Activated T-cell treated with anti-CD3 and anti-CD28 coated beads, Interleukin-2, amount 50 U/mL, for 4 hours (primary cell): ENCODE data around the gene PYM1. TPM values are rescaled to one million over a fixed set of nuclear protein-coding genes. Genes with fewer than 3 reads are reported as not detected.
"Not testable (repeated sequence)": the region's sequence is repeated elsewhere in the genome, so short reads cannot be mapped to it uniquely, and the experiment has no call there.

ENCODE experiments used
- ATAC-seq, 2 donors: fragments of 200-7000 bp; cut with Tn5 transposase; one replicate each; pipeline ENCODE4 v1.10.0; 2021
- DNase-seq: peaks from one replicate; pipeline ENCODE4 v3.0.0-alpha.2; 2020
- H3K27me3 Mint-ChIP-seq: one replicate; pipeline ENCODE4 v1.8.0; 2021; ENCODE audit warnings: low read depth, mixed read lengths
- H3K36me3 Mint-ChIP-seq: one replicate; pipeline ENCODE4 v1.8.0; 2022; ENCODE audit warnings: mixed read lengths; ENCODE audit not compliant: insufficient read depth
- H3K4me1 Mint-ChIP-seq: one replicate; pipeline ENCODE4 v1.8.0; 2021; ENCODE audit warnings: low read depth, mixed read lengths
- H3K4me3 Mint-ChIP-seq: one replicate; pipeline ENCODE4 v1.8.0; 2021; ENCODE audit warnings: mild to moderate bottlenecking, moderate library complexity, mixed read lengths
- H3K9me3 Mint-ChIP-seq: one replicate; pipeline ENCODE4 v1.8.0; 2021; ENCODE audit warnings: mixed read lengths
- total RNA-seq, 3 donors: library from RNA; stranded (reverse); gene quantifications; one replicate each; pipeline ENCODE4 v1.2.1, GENCODE V29; 2021

Gene PYM1
- total RNA-seq, 3 donors from 2014 or later = 24.9 to 30.0 (median 28.4) TPM

DNA sequence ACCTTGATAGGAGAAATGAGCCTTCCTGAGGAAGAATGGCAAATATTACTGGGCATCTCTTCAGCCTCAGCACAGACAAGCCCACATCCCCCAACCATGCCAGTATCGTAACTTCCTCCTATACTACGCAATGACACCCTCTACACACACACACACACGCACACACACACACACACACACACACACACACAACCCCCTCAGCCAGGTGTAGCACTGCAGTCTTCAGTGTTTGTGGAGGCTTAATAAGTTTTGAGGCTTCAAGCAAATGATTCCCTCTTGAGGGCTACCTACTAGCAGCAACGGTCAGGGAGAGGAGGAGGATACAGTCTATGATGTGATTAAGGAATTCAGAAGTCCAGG is 4.8 kb upstream of the PYM1 start:
- Mint-ChIP-seq H3K27me3 (no peaks in the 10 kb centered on the region), H3K4me1 (peaks cover 79% of the 10 kb centered on the region), H3K36me3 (peaks cover 14% of the 10 kb centered on the region), H3K4me3 (peak overlapping the region; percentile 98), H3K9me3 (no peaks in the 10 kb centered on the region)
- ATAC-seq (no peak), DNase-seq (peak; percentile 42)

DNA sequence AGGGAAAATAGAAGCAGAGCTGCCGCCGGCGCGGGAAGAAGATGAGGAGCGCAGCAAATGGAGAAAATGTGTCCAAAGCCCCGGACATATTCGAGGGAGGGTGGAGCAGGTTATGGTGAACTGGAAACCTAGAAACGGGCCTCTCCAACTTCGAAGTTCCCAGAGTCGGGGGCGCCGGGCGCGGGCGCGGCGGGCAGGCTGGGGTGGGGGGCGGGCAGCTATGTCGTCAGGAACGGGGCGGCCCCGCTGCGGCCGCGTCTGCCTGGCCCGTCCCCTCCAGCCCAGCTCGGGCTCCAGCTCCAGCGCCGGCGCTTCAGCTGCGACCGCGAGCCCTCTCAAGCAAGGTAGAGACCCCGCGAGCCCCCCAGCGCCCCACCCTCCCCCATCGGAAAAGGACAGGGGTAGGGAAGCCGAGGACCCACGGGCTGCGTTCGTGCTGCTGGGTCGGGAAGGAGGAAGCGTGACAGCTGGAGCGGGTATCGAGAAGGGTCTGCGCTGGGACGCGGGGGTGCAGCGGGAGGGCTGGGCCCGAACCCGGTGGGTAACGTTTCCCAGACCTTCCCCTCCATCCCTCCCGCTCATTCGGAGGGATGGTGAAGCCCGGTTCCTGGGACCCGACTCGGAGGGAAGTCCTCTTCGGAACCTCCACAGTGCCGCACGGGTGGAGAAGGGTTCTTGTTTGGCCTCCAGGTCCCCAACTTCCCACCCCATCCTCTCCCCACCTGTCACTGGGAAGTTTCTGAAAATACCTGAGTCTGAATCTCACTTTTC is 4.3 kb upstream of the PYM1 start:
- Mint-ChIP-seq H3K4me1 (peaks cover 73% of the 10 kb centered on the region), H3K4me3 (peak overlapping the region; percentile 98), H3K27me3 (no peaks in the 10 kb centered on the region), H3K36me3 (peaks cover 8% of the 10 kb centered on the region), H3K9me3 (no peaks in the 10 kb centered on the region)
- ATAC-seq (no peak), DNase-seq (no peak)

DNA sequence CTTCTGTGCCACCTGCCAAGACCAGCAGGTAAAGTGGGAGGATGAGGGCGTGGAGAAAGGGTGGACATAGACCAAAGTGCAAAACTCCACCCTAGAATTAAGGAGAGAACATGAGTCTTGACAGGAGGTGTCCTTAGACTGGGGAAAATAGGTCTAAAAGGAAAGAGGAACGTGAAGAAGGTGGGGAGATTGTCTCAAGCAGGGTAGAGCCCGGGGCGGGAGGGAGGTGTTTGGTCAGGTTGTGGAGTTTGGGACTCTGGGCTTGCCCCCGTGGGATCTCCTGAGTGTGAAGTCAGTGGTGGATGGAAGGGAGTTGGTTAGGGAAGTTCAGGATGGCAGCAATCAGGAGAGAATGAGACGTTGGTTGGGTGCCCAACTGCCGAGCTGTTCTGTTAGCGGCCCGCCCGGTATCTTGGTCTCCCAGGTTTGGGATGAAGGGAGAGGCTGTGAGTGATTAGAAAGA is 3.7 kb upstream of the PYM1 start:
- ATAC-seq (no peak), DNase-seq (no peak)
- no peaks in the 10 kb centered on the region for H3K27me3 Mint-ChIP-seq
- H3K9me3 Mint-ChIP-seq = no peaks in the 10 kb centered on the region
- H3K4me1 Mint-ChIP-seq = peaks cover 68% of the 10 kb centered on the region
- peak overlapping the region; percentile 98 for H3K4me3 Mint-ChIP-seq
- peaks cover 8% of the 10 kb centered on the region for H3K36me3 Mint-ChIP-seq

DNA sequence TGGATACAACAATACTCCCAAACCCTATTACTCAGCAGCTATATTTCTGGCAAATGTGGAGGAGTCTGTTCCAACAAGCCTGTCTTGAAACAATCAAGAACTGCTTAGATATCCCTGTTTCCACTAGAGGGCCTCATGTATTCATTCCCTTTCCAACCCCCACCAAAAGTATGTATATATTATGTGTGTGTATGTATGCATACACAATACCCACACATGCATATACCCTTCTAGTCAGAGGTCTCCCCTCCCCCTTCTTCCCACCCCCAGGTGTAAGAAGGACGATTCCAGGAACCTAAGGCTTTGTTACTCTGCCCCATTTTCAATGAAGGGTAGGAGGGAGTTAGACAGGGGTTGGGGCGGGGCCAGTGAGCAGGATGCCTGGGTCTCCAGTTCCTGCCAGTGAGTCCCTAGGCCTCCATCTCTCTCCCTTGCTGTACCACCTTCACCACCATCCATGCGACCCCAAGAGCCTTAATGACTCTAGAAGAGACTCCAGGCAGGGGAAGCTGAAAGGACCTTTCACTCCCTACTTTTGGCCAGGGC is 3.1 kb upstream of the PYM1 start, which contains the start of gene DGKA:
Gene DGKA, plus strand, starts transcription at position 392 of the 546 bp plus-strand sequence. CDS start 5,342 bp downstream, outside the sequence.
- Mint-ChIP-seq H3K27me3 (no peaks in the 10 kb centered on the region), H3K9me3 (no peaks in the 10 kb centered on the region), H3K36me3 (peaks cover 4% of the 10 kb centered on the region), H3K4me3 (peak within 1 kb of the TSS; percentile 98), H3K4me1 (peaks cover 66% of the 10 kb centered on the region)
- ATAC-seq = peak; percentile 31 to 34
- peak; percentile 65 for DNase-seq

DNA sequence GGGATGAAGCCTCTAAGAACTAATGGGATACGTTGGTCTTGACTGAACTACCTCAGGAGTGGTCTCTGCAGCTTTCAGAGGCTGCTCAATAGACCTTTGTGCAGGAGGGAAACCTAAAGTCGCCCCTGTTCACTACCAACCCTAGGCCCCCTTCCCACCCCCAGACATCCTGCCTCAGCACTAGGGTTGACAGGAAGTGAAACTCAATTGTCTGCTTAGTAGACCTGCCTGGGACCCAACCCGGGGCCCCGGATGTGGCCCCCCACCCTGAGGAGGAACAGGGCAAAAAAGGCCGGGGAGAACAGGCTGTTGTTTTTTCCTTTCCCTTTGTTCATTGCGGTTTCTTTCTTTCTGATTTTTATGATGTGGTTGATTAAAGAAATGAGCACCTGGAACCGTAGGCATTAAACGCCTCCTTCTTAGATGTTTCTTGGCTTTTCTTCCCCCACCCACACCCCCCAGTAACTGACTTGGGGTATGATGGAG is 1.7 kb upstream of the PYM1 start:
- ATAC-seq (peak; percentile 46 to 51), DNase-seq (peak; percentile 79)
- Mint-ChIP-seq H3K36me3 (peaks cover 9% of the 10 kb centered on the region), H3K4me1 (peaks cover 63% of the 10 kb centered on the region), H3K9me3 (no peaks in the 10 kb centered on the region), H3K27me3 (no peaks in the 10 kb centered on the region), H3K4me3 (peak overlapping the region; percentile 98)

DNA sequence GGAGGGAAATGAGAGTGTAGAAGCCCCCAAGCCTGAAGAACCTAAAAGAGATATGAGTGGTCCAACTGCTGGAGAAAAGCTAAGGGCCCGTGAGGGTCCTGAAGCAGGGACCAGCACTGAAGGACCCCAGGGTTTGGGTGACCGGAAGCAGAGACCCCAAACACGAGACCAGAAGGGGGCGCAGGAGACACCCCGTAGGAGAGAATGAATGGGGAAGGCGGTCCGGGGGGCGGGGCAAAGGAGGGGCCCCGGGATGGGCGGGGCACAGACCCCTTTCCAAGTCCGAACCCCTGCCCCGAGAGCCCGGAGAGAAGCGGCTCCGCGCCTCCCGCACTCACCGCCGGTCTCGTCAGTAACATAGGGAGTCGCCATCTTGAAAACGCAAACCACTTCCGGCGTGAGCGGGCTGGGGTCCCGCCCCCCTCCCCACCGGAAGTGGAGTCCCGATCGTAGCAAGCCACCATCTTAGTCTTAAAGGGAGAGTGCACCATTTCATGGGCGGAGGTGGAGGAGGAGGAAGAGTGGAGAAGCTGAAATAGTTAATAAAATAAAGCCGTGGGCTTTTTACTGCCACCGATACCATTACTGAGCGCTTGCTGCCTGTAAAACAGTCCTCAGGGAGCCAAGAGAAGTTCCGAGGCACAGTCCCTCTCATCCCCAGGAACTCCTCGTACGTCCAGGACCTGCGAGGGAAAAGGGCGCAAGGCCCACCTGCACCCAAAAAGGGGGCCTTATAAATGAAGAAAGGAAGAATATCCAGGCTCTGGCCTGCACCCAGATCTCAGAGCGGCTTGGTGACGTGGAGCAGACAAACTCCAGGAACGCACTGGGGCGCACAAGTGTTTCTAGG is 731 bp downstream of the PYM1 start:
- Mint-ChIP-seq H3K27me3 (no peaks in the 10 kb centered on the region), H3K4me1 (peaks cover 57% of the 10 kb centered on the region), H3K4me3 (peak overlapping the region; percentile 98), H3K36me3 (peaks cover 14% of the 10 kb centered on the region), H3K9me3 (no peaks in the 10 kb centered on the region)
- DNase-seq (peak; percentile 82), ATAC-seq (peak; percentile 54 to 59)

DNA sequence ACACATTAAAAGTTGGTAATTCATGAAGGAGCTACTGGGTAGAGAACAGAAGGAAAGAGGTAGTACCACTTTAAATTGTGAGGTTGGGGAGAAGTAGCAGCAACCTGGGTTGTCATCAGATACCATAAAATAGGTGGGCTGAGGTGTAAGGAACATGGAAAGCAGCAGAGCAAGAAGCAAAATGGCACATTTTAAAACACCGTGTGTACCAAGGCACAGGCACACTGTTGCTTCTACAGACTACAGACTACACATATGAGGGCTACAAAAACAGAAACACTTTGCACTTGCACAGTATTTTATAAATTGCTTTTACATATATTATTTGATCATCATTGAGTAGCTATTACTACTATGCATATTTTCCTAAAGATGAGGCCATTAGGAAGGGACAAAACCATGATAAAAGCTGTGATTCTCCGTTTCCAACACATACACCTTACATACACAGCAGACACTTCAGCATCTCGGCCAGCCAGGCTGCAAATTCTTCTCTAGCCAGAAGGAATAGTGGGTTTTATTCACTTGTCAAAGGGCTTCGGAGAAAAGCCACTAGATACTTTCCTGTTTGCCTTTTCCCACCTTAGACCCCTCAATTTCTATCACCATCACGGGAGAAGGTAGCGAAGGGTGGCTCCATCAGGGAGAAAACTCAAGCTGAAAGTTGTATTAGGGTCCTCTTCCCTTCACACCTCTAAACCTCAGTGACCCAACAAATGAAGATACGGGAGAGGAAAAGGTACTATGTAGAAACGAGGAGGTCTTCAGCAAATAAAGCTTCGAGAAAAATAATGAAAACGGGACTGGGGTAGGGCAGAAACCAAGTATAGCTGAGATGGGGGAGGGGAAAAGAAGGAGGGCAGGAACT is 1.6 kb downstream of the PYM1 start:
- H3K9me3 Mint-ChIP-seq = no peaks in the 10 kb centered on the region
- peaks cover 12% of the 10 kb centered on the region for H3K36me3 Mint-ChIP-seq
- no peaks in the 10 kb centered on the region for H3K27me3 Mint-ChIP-seq
- ATAC-seq = no peak
- H3K4me1 Mint-ChIP-seq = peaks cover 62% of the 10 kb centered on the region
- H3K4me3 Mint-ChIP-seq = peak overlapping the region; percentile 98
- DNase-seq = no peak

DNA sequence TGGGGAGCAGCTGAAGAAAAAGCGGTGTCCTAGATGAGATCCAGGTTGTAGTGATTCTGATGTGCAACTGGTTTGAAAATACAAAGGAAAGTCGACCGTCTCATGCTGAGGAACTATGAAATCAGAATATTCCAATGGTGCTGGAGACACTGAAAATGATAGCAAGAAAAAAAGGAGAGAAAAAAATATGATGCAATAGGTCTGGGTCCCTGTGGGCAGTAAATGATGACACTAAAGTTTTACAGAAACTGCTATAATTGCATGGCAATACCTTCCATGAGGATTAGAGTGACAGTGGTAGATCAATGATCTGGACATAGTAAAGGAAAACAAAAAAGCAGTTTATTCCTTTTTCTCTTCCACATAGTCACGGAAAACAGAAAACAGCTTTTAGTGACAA is 2.3 kb downstream of the PYM1 start:
- peaks cover 59% of the 10 kb centered on the region for H3K4me1 Mint-ChIP-seq
- H3K4me3 Mint-ChIP-seq = peak overlapping the region; percentile 98
- H3K36me3 Mint-ChIP-seq = peaks cover 12% of the 10 kb centered on the region
- H3K9me3 Mint-ChIP-seq = no peaks in the 10 kb centered on the region
- ATAC-seq (no peak), DNase-seq (no peak)
- no peaks in the 10 kb centered on the region for H3K27me3 Mint-ChIP-seq

DNA sequence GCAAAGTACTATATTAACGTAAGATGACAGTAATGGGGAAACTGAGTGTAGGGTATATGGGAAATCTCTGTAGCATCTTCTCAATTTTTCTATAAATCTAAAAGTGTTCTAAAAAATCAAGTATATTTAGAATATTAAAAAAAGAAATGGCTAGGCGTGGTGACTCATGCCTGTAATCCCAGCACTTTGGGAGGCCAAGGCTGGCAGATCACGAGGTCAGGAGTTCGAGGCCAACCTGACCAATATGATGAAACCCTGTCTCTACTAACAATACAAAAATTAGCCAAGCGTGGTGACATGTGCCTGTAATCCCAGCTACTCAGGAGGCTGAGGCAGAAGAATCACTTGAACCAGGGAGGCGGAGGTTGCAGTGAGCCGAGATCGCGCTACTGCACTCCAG is 4.0 kb downstream of the PYM1 start:
- Mint-ChIP-seq H3K36me3 (peaks cover 12% of the 10 kb centered on the region), H3K4me1 (peaks cover 44% of the 10 kb centered on the region)
- H3K9me3 Mint-ChIP-seq, ATAC-seq, H3K4me3 Mint-ChIP-seq, DNase-seq, H3K27me3 Mint-ChIP-seq: not testable (repeated sequence)

DNA sequence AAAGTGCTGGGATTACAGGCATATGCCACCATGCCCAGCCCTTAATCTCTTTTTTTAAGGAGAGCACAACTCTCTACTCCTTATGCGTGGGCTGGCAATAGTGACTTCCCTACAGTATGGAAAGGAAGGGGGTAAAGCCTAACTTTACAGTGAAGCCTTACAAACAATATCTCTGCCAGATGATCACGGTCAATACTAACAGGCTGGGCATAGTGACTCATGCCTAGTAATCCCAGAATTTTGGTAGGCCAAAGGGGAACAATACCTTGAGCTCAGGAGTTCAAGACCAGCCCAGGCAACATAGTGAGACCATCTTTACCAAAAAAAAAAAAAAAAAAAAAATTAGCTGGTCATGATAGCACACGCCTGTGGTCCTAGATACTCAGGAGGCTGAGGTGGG is 5.6 kb downstream of the PYM1 start:
- Mint-ChIP-seq H3K4me3 (no peak overlapping the region), H3K4me1 (peaks cover 42% of the 10 kb centered on the region)
- no peak for DNase-seq

DNA sequence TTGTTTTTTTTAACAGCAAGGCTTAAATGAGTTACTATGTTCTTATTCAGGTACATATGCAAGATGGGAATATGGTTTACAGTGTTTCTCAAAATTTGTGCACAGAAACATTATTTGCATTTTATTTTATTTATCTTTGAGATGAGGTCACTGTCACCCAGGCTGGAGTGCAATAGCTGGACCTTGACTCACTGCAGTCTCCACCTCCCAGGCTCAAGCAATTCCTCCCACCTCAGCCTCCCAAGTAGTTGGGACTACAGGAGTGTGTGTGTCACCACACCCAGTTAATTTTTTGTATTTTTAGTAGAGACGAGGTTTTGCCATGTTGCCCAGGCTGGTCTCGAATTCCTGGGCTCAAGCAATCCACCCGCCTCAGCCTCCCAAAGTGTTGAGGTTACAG is 8.7 kb downstream of the PYM1 start:
- H3K27me3 Mint-ChIP-seq = not testable (repeated sequence)

More for the DNA sequence above, 5.6 kb downstream of the PYM1 start:
- Mint-ChIP-seq H3K9me3 (no peaks in the 10 kb centered on the region), H3K27me3 (no peaks in the 10 kb centered on the region), H3K36me3 (peaks cover 12% of the 10 kb centered on the region)
- ATAC-seq = no peak

DNA sequence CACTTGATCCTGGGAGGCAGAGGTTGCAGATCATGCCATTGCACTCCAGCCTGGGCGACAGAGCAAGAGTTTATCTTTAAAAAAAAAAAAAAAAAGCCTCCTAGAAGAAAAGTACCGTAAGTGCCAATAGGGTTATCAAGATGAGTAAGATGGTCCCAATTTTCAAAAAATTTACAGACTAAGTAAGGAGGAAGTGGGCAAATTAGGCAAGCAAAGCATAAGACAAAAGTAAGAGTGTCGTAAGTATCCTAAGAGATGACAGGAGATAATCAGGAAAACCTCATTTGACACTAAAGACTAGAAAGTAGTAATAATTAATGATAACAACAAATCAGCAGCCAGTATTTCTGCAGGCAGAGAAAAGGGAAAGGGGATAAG is 12.2 kb downstream of the PYM1 start:
- no peak overlapping the region for H3K4me3 Mint-ChIP-seq
- no peaks in the 10 kb centered on the region for H3K9me3 Mint-ChIP-seq
- no peaks in the 10 kb centered on the region for H3K27me3 Mint-ChIP-seq
- H3K36me3 Mint-ChIP-seq = peaks cover 21% of the 10 kb centered on the region
- no peak for DNase-seq
- H3K4me1 Mint-ChIP-seq = peaks cover 40% of the 10 kb centered on the region
- ATAC-seq = no peak

More for the DNA sequence above, 8.7 kb downstream of the PYM1 start:
- H3K36me3 Mint-ChIP-seq = peaks cover 16% of the 10 kb centered on the region
- not testable (repeated sequence) for H3K4me3 Mint-ChIP-seq, DNase-seq, ATAC-seq, H3K9me3 Mint-ChIP-seq
- peaks cover 48% of the 10 kb centered on the region for H3K4me1 Mint-ChIP-seq

DNA sequence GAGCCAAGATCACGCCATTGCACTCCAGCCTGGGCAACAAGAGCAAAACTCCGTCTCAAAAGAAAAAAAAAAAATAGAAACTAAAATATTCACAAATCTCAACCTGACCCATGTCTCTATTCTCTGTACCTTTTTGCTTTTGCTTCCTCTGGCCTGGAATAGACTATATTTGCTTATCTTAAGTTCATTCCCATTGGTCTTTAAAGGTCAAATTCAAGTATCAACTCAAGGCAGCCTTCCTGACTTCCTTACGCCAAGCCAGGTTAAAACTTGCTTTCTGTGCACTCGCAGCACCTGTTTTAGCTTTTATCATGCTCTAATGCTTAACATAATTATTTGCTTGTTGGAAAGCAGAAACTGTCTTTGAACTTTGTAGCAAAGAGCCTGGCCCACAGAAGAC is 14.8 kb downstream of the PYM1 start:
- H3K27me3 Mint-ChIP-seq = no peaks in the 10 kb centered on the region
- ATAC-seq (no peak), DNase-seq (no peak)
- peaks cover 21% of the 10 kb centered on the region for H3K36me3 Mint-ChIP-seq
- H3K4me3 Mint-ChIP-seq = peak overlapping the region; percentile 1
- H3K9me3 Mint-ChIP-seq = no peaks in the 10 kb centered on the region
- H3K4me1 Mint-ChIP-seq = peaks cover 46% of the 10 kb centered on the region
